Measurements from ENCODE around the gene MSMO1.

DNA sequence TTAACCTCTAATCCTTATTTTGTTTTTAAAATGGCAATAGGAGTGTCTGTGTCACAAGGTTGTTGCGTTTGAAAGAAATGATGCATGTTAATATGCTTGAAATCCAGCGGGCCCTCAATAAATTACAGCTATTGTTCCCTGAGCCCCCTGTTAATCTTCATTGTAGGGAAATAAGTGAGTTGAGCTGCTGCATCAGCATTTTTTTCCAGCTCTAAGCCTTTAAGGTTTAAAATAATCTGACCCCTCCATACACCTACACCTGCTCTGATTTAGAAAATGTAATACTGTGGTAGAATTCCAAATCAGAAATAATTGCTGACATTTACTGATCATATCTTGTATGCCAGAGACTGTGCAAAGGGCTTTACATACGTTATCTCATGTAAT lies 2.6 kb upstream of the MSMO1 start:
- TF ChIP-seq TEAD1 (CRISPR knock-in tag; IDR thresholded peaks at IDR 0.05) (no peak), E2F5 (CRISPR knock-in tag; IDR thresholded peaks at IDR 0.05) (no peak), EMX1 (CRISPR knock-in tag; IDR thresholded peaks at IDR 0.05) (no peak), MAX (CRISPR knock-in tag; IDR thresholded peaks at IDR 0.05) (no peak)
- TF ChIP-seq, protein P1, sequence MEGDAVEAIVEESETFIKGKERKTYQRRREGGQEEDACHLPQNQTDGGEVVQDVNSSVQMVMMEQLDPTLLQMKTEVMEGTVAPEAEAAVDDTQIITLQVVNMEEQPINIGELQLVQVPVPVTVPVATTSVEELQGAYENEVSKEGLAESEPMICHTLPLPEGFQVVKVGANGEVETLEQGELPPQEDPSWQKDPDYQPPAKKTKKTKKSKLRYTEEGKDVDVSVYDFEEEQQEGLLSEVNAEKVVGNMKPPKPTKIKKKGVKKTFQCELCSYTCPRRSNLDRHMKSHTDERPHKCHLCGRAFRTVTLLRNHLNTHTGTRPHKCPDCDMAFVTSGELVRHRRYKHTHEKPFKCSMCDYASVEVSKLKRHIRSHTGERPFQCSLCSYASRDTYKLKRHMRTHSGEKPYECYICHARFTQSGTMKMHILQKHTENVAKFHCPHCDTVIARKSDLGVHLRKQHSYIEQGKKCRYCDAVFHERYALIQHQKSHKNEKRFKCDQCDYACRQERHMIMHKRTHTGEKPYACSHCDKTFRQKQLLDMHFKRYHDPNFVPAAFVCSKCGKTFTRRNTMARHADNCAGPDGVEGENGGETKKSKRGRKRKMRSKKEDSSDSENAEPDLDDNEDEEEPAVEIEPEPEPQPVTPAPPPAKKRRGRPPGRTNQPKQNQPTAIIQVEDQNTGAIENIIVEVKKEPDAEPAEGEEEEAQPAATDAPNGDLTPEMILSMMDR (IDR thresholded peaks at IDR 0.05) = no peak

Measured in WTC11 (cell line).